GM19193 (cell line): Measurements from ENCODE around the gene KMT5B.
A peak's percentile ranks its signal among the peaks of the same experiment; 100 is the strongest.

ENCODE experiments used
- POLR2A ChIP-seq: IDR thresholded peaks from 4 replicates; pipeline ENCODE4 v1.6.1; 2011; ENCODE audit not compliant: insufficient read depth, insufficient read length; ENCODE audit errors: extremely low read depth

The KMT5B gene

DNA sequence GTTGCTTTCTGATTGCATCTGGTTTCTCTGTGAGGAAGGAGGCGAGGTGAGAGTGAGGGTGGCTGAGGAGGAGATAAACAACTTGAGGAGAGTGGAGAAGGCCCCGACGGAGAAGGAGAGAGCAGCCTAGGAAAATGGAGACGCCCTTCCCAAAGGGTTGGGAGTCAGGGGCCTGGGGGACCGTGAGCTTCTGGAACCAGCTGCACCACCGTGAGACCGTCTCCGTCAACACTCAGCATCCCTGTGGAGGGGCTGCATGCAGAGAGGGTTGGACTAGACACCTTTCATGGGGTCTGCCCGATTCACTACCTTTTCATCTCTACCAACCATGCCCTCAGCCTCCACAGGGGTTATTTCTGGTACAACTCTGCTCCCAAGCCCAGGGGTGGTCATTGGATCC lies 13.3 kb upstream of the KMT5B start:
- no peak for TF ChIP-seq POLR2A

DNA sequence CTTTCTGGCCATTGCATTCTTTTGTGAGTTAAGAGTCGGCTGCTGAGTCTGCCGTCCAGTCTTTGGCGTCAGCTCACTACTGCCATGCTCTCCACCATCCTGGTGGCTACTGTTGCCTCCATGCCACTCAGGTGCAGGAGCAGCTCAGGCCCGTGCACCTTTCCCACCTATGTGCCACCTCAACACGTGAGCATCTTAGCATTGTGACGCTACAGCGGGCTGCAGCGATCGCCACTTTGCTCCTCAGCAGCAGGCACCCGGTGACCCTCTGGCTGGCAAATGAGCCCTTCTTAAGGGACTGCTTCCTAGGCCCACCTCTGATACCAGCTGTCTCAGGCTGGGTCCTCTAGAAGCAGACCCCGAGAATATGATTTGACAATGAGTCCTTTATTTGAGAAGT lies 11.5 kb upstream of the KMT5B start:
- TF ChIP-seq POLR2A, result no peak

DNA sequence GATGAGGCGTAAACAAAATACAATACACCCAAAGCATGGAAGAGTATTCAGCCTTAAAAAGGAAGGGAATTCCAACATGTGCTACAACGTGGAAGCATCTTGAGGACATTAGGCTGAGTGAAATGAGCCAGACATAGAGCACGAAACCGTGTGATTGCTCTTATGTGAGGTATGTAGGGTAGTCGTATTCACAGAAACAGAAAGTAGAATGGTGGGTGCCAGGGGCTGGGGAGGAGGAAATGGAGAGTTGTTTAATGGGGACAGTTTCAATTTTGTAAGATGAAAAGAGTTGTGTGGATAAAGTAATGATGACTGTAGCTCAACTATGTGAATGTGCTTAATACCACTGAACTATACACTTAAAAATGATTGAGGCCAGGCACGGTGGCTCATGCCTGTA lies 10.2 kb upstream of the KMT5B start:
- TF ChIP-seq POLR2A, result no peak

- TF ChIP-seq POLR2A, result no peak
Measured at GRCh38 chr11:68221406-68221805, 8.3 kb upstream of the KMT5B start.

DNA sequence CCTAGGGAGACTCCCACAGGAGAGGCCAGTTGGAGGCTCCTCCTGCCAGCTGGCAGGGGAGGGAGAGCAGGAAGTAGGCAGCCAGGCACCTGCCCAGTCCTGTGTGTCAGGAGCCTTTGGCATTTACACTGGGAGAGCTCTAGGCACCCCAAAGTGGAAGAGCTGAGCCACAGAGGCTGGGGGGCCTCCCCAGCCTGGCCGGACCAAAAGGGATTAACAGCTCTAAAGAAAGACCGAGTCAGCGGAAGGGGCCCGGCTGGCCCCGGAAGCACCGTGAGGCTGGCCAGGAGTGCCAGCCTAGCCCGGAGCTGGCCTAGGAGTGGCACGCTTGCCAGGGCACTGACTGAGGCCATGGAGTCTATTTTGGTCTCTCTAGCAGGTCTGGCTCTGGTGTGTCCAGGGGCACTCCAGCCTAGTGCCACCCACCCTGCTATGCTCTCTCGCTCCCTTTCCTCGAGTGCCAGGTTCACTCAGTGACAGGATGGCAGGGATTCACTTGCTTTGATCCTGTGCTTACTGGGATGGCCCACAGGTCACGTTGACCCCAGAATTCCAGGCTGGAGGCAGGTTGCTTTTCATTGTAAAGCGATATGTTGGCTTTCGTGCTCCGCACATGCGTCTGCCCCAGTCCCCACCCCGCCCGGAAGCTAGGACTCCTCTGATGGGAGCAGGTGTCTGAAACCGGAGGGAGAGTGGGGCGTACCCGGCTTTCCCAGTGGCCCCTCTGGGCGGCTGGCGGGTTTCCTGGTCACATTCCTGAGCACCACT lies 3.3 kb upstream of the KMT5B start:
- no peak for TF ChIP-seq POLR2A

DNA sequence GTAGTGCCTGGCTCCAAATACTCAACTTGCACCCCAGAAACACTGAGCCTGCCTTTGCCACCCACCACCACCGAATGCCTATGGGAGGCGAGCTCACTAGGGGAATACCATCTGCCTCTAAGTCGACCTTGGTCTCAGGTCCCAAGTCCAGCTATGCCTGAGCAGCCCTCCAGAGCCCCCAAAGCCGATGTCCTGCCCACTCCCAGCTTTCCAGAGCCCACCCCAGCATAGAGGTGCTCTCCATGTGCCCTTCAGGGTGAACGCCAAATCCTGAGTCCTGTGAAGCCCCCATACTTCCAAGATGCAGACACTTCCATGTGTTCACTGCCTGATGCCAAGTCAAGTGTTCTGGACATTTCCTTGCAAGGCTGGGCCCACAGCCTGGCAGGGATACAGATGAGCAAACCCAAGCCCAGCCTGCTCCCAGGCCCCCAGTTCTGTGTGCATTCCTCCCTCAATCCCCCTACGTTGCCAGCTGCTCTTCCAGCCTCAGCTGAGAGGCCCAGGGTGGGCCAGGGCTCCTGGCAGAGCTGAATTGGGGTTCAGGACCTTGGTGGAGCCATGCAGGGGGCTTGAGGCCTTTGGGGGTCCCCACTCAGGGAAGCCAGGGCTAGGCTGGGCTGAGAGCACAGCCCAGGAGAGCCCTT lies 2.6 kb upstream of the KMT5B start:
- TF ChIP-seq POLR2A, result no peak

DNA sequence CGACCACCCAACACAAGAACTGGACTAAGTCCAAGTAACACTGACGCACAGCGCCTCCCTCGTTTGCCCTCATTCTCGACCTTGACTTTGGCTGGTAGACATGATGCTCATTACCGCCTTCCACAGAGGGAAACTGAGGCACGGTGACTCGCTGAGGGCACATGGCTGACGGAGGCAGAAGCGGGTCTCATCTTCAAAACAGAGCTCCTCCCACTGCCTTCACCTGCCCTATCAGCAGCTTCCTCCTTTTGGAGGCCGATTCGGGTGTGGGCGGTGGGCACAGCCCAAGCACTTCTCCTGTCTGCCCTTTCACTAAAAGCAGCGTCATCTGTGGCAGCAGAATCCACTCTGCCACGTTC lies 2.0 kb upstream of the KMT5B start:
- no peak for TF ChIP-seq POLR2A

DNA sequence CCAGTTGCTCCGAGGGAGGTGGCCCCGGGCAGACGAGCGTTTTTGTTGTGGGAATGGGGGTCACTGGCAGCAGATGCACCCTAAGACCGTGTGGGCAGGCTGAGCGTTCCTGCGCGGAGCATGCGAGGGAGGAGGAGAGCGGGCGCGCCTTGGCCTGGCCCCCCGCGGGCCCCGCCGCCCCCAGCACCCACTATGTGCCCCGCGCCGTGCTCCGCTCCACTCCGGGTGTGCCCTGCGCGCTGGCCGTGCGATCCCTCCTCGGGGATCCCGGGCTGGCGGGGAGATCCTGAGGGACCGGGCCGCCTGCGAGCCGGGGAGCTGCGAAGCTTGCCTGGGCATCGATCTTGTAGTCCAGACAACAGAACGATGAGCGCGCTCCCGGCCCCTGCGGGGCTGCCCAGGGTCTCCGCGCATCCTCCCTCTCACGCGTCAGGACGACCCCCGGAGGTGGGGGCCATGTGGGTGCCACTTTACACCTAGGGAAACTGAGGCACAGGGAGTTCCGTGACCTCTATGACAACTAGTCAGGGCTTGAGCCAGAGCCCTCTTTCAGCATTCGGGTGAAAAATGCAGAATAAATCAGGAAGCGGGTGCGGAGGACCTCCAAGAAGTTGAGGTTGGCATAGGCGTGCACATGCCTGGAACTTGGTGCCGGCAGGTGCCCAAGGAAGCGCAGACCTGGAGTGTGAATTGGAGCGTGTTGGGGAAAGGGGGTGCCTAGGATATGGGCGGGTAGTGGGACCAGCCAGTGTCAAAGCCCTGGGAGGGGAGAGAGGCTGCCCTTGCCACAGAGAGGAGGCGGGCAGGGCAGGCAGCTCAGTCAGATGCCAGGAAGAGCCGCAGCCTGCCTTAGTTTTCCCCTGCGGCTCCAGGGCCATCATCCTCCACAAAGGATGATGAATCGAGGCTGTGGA lies 1.3 kb upstream of the KMT5B start:
- TF ChIP-seq POLR2A, result no peak

GRCh38 chr11:68213555-68214172 lies 568 bp upstream of the KMT5B start:
- peak; percentile 98 for TF ChIP-seq POLR2A

DNA sequence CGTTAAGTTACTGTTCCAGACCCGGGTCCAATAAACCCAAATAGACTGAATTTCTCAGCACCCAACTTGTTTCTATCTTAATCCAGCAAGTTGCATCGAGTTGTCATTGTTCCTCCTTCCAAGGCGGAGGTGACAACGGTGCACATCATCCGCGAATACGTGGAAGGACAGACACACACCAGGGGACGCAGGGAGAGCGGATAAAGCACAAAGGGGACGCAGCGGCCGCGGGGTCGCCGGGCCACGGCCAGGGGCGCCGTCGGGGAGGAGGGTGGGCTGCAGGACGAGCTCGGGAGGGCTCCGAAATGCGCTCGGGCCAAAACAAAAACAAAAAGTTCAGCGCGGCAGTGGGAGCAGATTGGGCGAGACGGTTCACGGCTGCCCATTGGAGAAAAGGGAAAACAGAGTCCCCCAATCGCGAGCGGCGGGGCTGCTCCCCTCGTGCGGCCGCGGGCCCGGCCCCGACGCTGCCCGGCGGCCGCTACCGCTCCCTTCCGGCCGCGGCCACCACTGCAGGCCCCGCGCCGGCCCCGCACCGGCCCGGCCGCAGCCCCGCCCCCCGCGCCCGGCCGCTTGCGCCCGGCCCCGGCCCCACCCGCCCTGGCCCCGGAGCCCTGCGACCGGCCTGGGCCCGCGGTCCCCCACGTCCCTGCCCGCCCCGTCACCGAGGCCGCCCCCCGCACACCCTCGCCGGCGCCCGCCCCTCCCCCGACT lies 518 bp downstream of the KMT5B start:
- TF ChIP-seq POLR2A, result no peak

- no peak for TF ChIP-seq POLR2A
Measured at GRCh38 chr11:68211546-68211945, 1.6 kb downstream of the KMT5B start.

- no peak for TF ChIP-seq POLR2A
Measured at GRCh38 chr11:68206211-68206610, 6.9 kb downstream of the KMT5B start.

DNA sequence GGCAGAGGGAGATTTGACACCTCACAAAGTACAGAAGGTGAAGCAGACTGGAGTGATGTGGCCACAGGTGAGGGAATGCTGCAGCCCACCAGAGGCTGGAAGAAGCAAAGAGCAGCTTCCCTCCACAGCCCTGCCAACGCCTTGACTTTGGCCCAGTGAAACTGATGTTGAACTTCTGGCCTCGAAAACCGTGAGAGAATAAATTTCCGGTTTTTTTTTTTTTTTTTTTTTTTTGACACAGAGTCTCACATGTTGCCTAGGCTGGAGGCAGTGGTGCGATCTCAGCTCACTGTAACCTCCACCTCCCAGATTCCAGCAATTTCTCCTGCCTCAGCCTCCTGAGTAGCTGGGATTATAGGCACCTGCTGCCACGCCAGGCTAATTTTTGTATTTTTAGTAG lies 8.7 kb downstream of the KMT5B start:
- no peak for TF ChIP-seq POLR2A

- TF ChIP-seq POLR2A, result no peak
Measured at GRCh38 chr11:68202165-68202564, 10.9 kb downstream of the KMT5B start.

DNA sequence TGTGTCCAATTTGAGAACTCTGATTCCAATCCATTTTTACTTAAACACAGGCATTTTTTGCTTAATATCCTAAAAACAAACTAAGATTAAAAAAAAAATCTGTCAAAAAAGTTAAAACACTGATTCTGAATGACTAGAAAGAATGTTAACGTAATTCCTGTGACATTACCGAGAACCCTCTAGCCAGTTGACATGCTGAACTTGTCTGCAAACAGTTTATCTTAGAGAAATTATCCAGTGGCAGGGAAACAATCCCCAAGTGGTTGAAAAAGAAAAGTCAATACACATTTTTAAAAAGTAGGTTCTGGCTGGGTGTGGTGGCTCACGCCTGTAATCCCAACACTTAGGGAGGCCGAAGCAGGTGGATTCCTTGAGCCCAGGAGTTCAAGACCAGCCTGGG lies 11.6 kb downstream of the KMT5B start:
- TF ChIP-seq POLR2A, result no peak

- TF ChIP-seq POLR2A, result no peak
Measured at GRCh38 chr11:68200639-68201038, 12.5 kb downstream of the KMT5B start.
